Iris pigment epithelial cell (primary cell): ENCODE data around the gene CDC45.
"Not testable (repeated sequence)": the region's sequence is repeated elsewhere in the genome, so short reads cannot be mapped to it uniquely, and the experiment has no call there.

Source experiments
- DNase-seq: peaks from one replicate; pipeline ENCODE4 v3.0.0-alpha.2; 2011; ENCODE audit warnings: low read depth

CDC45 gene

GRCh38 chr22:19533049-19533626, 53.4 kb downstream of the CDC45 start:
- no peak for DNase-seq

GRCh38 chr22:19533857-19534256, 54.1 kb downstream of the CDC45 start:
- no peak for DNase-seq

GRCh38 chr22:19535001-19535400, 55.3 kb downstream of the CDC45 start:
- DNase-seq = no peak

- DNase-seq = no peak
Measured at GRCh38 chr22:19536564-19536963, 56.8 kb downstream of the CDC45 start.

GRCh38 chr22:19537941-19538488, 58.3 kb downstream of the CDC45 start:
- no peak for DNase-seq

- DNase-seq = no peak
Measured at GRCh38 chr22:19540394-19540793, 60.7 kb downstream of the CDC45 start.

- DNase-seq = no peak
Measured at GRCh38 chr22:19543970-19544708, 64.4 kb downstream of the CDC45 start.

GRCh38 chr22:19545935-19546207, 66.2 kb downstream of the CDC45 start:
- no peak for DNase-seq

GRCh38 chr22:19546680-19547079, 67.0 kb downstream of the CDC45 start:
- DNase-seq = no peak

GRCh38 chr22:19547620-19548019, 67.9 kb downstream of the CDC45 start:
- no peak for DNase-seq

- DNase-seq = not testable (repeated sequence)
Measured at GRCh38 chr22:19548427-19548826, 68.7 kb downstream of the CDC45 start.

GRCh38 chr22:19548964-19549363, 69.2 kb downstream of the CDC45 start:
- no peak for DNase-seq

- DNase-seq = no peak
Measured at GRCh38 chr22:19549428-19549827, 69.7 kb downstream of the CDC45 start.

GRCh38 chr22:19550382-19550781, 70.7 kb downstream of the CDC45 start:
- no peak for DNase-seq

GRCh38 chr22:19553201-19553600, 73.5 kb downstream of the CDC45 start:
- DNase-seq = no peak

- peak; percentile 49 for DNase-seq
Measured at GRCh38 chr22:19554834-19555404, 75.2 kb downstream of the CDC45 start.

- DNase-seq = no peak
Measured at GRCh38 chr22:19555651-19556050, 75.9 kb downstream of the CDC45 start.

- DNase-seq = no peak
Measured at GRCh38 chr22:19556963-19557545, 77.3 kb downstream of the CDC45 start.

GRCh38 chr22:19559324-19559811, 79.6 kb downstream of the CDC45 start:
- DNase-seq = no peak

- no peak for DNase-seq
Measured at GRCh38 chr22:19559956-19560355, 80.2 kb downstream of the CDC45 start.

GRCh38 chr22:19565382-19566278, 85.9 kb downstream of the CDC45 start:
- no peak for DNase-seq
